B cell (primary cell): ENCODE results near the gene RTN4RL2. TPM values are rescaled to one million over a fixed set of nuclear protein-coding genes. Genes with fewer than 3 reads are reported as not detected.

Experiments
- ATAC-seq: fragments of 200-7000 bp; cut with Tn5 transposase; one replicate; pipeline ENCODE4 v1.10.0; 2021; ENCODE audit warnings: low read depth, mild to moderate bottlenecking, moderate number of reproducible peaks, moderate library complexity
- CTCF ChIA-PET: fragments of 350-600 bp; sonication (Branson Sonifier 250); formaldehyde crosslinking; loops from one replicate; lab custom pipeline; 2021; ENCODE audit warnings: antibody characterized with exemption, inconsistent platforms; lab: Charles Lee
- POLR2A ChIA-PET: fragments of 350-600 bp; sonication (Branson Sonifier 250); formaldehyde crosslinking; loops from one replicate; lab custom pipeline; 2021; ENCODE audit warnings: antibody characterized with exemption; lab: Charles Lee
- DNase-seq: peaks from one replicate; pipeline ENCODE4 v3.0.0; 2013
- H2AFZ ChIP-seq: 2 replicates; pipeline ENCODE4 v1.6.1; 2012; ENCODE audit warnings: mild to moderate bottlenecking, low read depth, low read length; ENCODE audit not compliant: insufficient read depth, poor library complexity, severe bottlenecking
- H3K27ac ChIP-seq, 2 donors: 1 replicate in 1 of 2; 2 replicates in 1 of 2; pipeline ENCODE4 v1.5.1; 2012 to 2013; ENCODE audit warnings: low read length in 2 of 2, mild to moderate bottlenecking in 2 of 2, moderate library complexity in 1 of 2
- H3K27me3 ChIP-seq, 4 experiments: fragments of 200-600 bp in 1 of 4; sonication (generic) in 1 of 4; replicated peaks in 1 of 4; 1 replicate in 2 of 4; 2 replicates in 2 of 4; pipeline versions ENCODE4 v1.6.1 to v1.7.0; 2013 to 2016; ENCODE audit warnings: low read length in 3 of 4, mild to moderate bottlenecking in 2 of 4, mixed read lengths in 1 of 4, moderate library complexity in 1 of 4; ENCODE audit not compliant: insufficient read depth in 4 of 4, control insufficient read depth in 3 of 4; ENCODE audit errors: control extremely low read depth in 1 of 4
- H3K36me3 ChIP-seq, 2 experiments: replicated peaks in 1 of 2; 1 replicate in 1 of 2; 2 replicates in 1 of 2; pipeline versions ENCODE4 v1.6.1 to v1.7.1; 2013; ENCODE audit warnings: low read length in 1 of 2; ENCODE audit not compliant: insufficient read depth in 2 of 2, control insufficient read depth in 1 of 2; ENCODE audit errors: control extremely low read depth in 1 of 2, extremely low read depth in 1 of 2
- H3K4me1 ChIP-seq, 2 donors: fragments of 200-600 bp in 1 of 2; sonication (generic) in 1 of 2; 1 replicate in 1 of 2; 2 replicates in 1 of 2; pipeline versions ENCODE4 v1.5.1 to v1.6.1; 2013 to 2017; ENCODE audit warnings: low read length in 2 of 2; ENCODE audit not compliant: control insufficient read depth in 2 of 2, insufficient read depth in 2 of 2
- H3K4me2 ChIP-seq: replicated peaks from 2 replicates; pipeline ENCODE3; 2012; ENCODE audit warnings: mild to moderate bottlenecking, low read depth, low read length; ENCODE audit not compliant: poor library complexity, severe bottlenecking
- H3K4me3 ChIP-seq, 5 experiments: fragments of 200-600 bp in 1 of 5; sonication (generic) in 1 of 5; 1 replicate in 3 of 5; 2 replicates in 2 of 5; pipeline versions ENCODE4 v1.5.1 to v1.7.0; 2011 to 2016; ENCODE audit warnings: low read length in 4 of 5, mild to moderate bottlenecking in 4 of 5, low read depth in 2 of 5, control low read depth in 1 of 5, moderate library complexity in 1 of 5; ENCODE audit not compliant: insufficient read depth in 1 of 5; ENCODE audit errors: control extremely low read depth in 1 of 5, extremely low read depth in 1 of 5
- H3K79me2 ChIP-seq: fragments of 200-600 bp; sonication (generic); one replicate; pipeline ENCODE4 v1.6.0; 2016; ENCODE audit warnings: low read length; ENCODE audit not compliant: control insufficient read depth, insufficient read depth
- H3K9ac ChIP-seq: fragments of 200-600 bp; sonication (generic); 2 replicates; pipeline ENCODE4 v1.6.1; 2017; ENCODE audit warnings: mild to moderate bottlenecking, low read length, moderate library complexity
- H3K9me3 ChIP-seq, 3 donors: one replicate each; pipeline versions ENCODE4 v1.6.1 to v1.7.1; 2013; ENCODE audit warnings: low read length in 2 of 3; ENCODE audit not compliant: control insufficient read depth in 2 of 3, insufficient read depth in 1 of 3; ENCODE audit errors: control extremely low read depth in 1 of 3
- H4K20me1 ChIP-seq: 2 replicates; pipeline ENCODE4 v1.6.0; 2012; ENCODE audit warnings: mild to moderate bottlenecking, low read length; ENCODE audit not compliant: insufficient read depth, control insufficient read depth, poor library complexity, severe bottlenecking
- H3K27ac Mint-ChIP-seq: one replicate; pipeline ENCODE4 v1.8.0; 2021; ENCODE audit warnings: mixed read lengths
- H3K27me3 Mint-ChIP-seq: one replicate; pipeline ENCODE4 v1.8.0; 2021; ENCODE audit warnings: mixed read lengths
- H3K4me1 Mint-ChIP-seq: one replicate; pipeline ENCODE4 v1.8.0; 2021; ENCODE audit warnings: mixed read lengths
- H3K4me3 Mint-ChIP-seq: one replicate; pipeline ENCODE4 v1.8.0; 2021; ENCODE audit warnings: mixed read lengths
- H3K9me3 Mint-ChIP-seq: one replicate; pipeline ENCODE4 v1.8.0; 2022; ENCODE audit warnings: mixed read lengths; ENCODE audit not compliant: insufficient read depth
- CTCF ChIP-seq: fragments of 200-600 bp; IDR thresholded peaks from one replicate; pipeline ENCODE4 v1.8.0; 2022; ENCODE audit warnings: antibody characterized with exemption, mild to moderate bottlenecking
- EZH2 ChIP-seq: IDR thresholded peaks from 2 replicates; pipeline ENCODE4 v1.6.1; 2012; ENCODE audit warnings: borderline replicate concordance, low read depth, mild to moderate bottlenecking, moderate library complexity, low read length; ENCODE audit not compliant: insufficient read depth, poor library complexity, severe bottlenecking
- WGBS: methylation state at CpG from one replicate; pipeline ENCODE4 v1.1.5; 2013; ENCODE audit warnings: missing lambda C conversion rate; ENCODE audit not compliant: insufficient coverage; 5-methylcytosine and 5-hydroxymethylcytosine counted together
- intact Hi-C: fragments of 100-400 bp; cut with micrococcal nuclease; formaldehyde crosslinking; loops from one replicate; pipeline ENCODE4 v1.10.0; 2022
- polyA plus RNA-seq: library from polyadenylated mRNA; depleted of rRNA; stranded (reverse); fragments of >200 nt; gene quantifications from 2 replicates; pipeline ENCODE4 v1.2.3, GENCODE V29; 2012
- total RNA-seq, 2 donors: library from RNA; stranded (reverse); fragments of 120-200 nt in 1 of 2; gene quantifications; 1 replicate in 1 of 2; 2 replicates in 1 of 2; pipeline versions ENCODE4 v1.2.3 to v1.2.4, GENCODE V29; 2013 to 2022

The RTN4RL2 gene
- total and polyA plus RNA-seq, 2 donors (not counting 1 experiment from before 2014, with no cell fraction given): 0.12 to 0.13 TPM

DNA sequence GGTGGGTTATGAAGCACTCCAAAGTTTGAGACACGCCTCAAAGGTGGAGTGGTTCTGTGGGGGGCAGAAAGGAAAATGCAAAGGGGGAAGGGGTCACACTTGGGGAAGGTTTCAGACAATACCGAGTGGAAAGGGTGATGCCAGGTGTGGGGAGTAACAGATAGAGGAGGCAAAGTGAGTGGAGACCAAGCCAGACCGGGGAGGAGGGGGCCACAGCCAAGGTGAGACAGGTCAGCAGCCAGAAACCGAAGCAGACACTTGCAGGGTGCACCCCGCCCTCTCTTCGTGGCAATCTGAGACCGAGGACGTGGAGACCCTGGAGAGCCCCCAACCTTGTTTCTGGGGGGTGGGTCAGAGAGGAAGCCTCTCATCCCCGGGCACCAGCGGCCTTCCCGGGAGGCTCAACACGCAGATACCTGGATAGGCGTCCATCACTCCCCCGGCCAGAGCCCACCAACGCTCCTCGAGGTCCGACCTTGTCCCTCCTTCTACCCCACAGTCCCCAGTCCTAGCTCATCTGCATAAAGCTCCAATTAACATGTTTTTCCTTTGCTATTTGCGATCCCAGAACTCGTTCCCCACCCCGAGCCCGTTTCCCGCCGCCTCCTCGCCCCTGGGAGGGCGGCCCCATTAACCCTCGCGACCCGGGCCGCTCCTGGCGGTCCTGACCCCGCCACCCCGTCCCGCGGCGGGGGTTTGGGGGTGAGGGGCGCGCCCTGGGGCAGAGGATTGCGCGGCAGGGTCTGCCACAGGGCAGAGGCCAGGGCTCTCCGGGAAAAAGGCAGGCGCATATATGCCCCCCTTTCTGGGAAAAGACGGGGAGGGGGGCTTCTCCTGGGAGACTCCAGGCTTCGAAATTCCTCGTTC is 21.8 kb downstream of the RTN4RL2 start:
- CTCF ChIA-PET: interaction anchor here (0.7 to 12.5 kb wide), 8 partner anchors 8 to 175 kb away, joined by 3 to 148 read pairs (median 24); partner anchors contain the start of gene RTN4RL2
- no peaks in the 10 kb centered on the region for H3K9me3 Mint-ChIP-seq
- WGBS: 38% methylated on average over 33 of the region's 44 CpGs
- H3K36me3 ChIP-seq: no peaks in the 10 kb centered on the region
- peak overlapping the region; percentile 70 for H3K9ac ChIP-seq
- H3K27ac Mint-ChIP-seq: peak overlapping the region; percentile 60
- intact Hi-C loops: loop anchor here (5.0 kb wide), 1 partner anchor 35 kb away; the partner anchor contains the start of gene SLC43A1
- H3K27ac ChIP-seq: no peak overlapping the region
- peaks cover 5% of the 10 kb centered on the region for H3K27me3 Mint-ChIP-seq
- peaks cover 0 to 4% (median 0%) of the 10 kb centered on the region in 3 donors for H3K9me3 ChIP-seq
- H3K4me2 ChIP-seq: peak overlapping the region; percentile 99
- no peak for DNase-seq
- POLR2A ChIA-PET: interaction anchor here (0.6 to 1.3 kb wide), 4 partner anchors 33 to 238 kb away, joined by 3 to 7 read pairs (median 5); partner anchors contain the start of gene SLC43A1
- no peaks in the 10 kb centered on the region for H3K79me2 ChIP-seq
- ATAC-seq: no peak
- peak overlapping the region; percentile 68 for H2AFZ ChIP-seq
- peak overlapping the region in 4 of 5 experiments; percentile 44 to 69 (median 52) for H3K4me3 ChIP-seq
- peaks cover 0 to 20% (median 3%) of the 10 kb centered on the region in 4 experiments for H3K27me3 ChIP-seq
- H3K4me3 Mint-ChIP-seq: peak overlapping the region; percentile 78
- peaks cover 48% of the 10 kb centered on the region for H3K4me1 Mint-ChIP-seq
- H3K4me1 ChIP-seq: peaks cover 33 to 41% of the 10 kb centered on the region in 2 donors
- no peaks in the 10 kb centered on the region for H4K20me1 ChIP-seq
- TF ChIP-seq CTCF: no peak
- no peak for TF ChIP-seq EZH2
